Neuronal stem cell (in vitro differentiated cells): ENCODE data around the gene IFI35.

ENCODE experiments used
- DNase-seq: peaks from one replicate; pipeline ENCODE4 v3.0.0-alpha.2; 2013; ENCODE audit warnings: low spot score
- H2AFZ ChIP-seq: one replicate; pipeline ENCODE4 v1.6.1; 2013; ENCODE audit warnings: mild to moderate bottlenecking, low read length, inconsistent platforms
- H2AK5ac ChIP-seq: 2 replicates; pipeline ENCODE4 v1.6.1; 2013; ENCODE audit warnings: low read depth, mild to moderate bottlenecking, inconsistent platforms, low read length, moderate library complexity, mixed read lengths
- H2BK120ac ChIP-seq: 2 replicates; pipeline ENCODE4 v1.6.1; 2013; ENCODE audit warnings: low read depth, mild to moderate bottlenecking, inconsistent platforms, low read length, moderate library complexity, mixed read lengths
- H2BK12ac ChIP-seq: one replicate; pipeline ENCODE4 v1.6.1; 2013; ENCODE audit warnings: low read length, inconsistent platforms
- H2BK15ac ChIP-seq: 2 replicates; pipeline ENCODE4 v1.6.1; 2013; ENCODE audit warnings: mild to moderate bottlenecking, low read length, inconsistent platforms, mixed read lengths
- H2BK5ac ChIP-seq: one replicate; pipeline ENCODE4 v1.6.1; 2013; ENCODE audit warnings: inconsistent platforms, mild to moderate bottlenecking, low read length, moderate library complexity
- H3K14ac ChIP-seq: one replicate; pipeline ENCODE4 v1.6.1; 2013; ENCODE audit warnings: low read length, inconsistent platforms
- H3K18ac ChIP-seq: 2 replicates; pipeline ENCODE4 v1.6.1; 2013; ENCODE audit warnings: low read length, inconsistent platforms
- H3K23ac ChIP-seq: 2 replicates; pipeline ENCODE4 v1.6.1; 2013; ENCODE audit warnings: low read depth, mild to moderate bottlenecking, mixed read lengths, low read length, inconsistent platforms; ENCODE audit not compliant: poor library complexity
- H3K27ac ChIP-seq: replicated peaks from 3 replicates; pipeline ENCODE4 v1.5.1; 2013; ENCODE audit warnings: low read length, inconsistent platforms
- H3K27me3 ChIP-seq, 3 experiments: 2 replicates each; pipeline ENCODE4 v1.6.1; 2013; ENCODE audit warnings: low read length in 3 of 3, mild to moderate bottlenecking in 2 of 3, inconsistent platforms in 1 of 3, low read depth in 1 of 3, mixed read lengths in 1 of 3, moderate library complexity in 1 of 3; ENCODE audit not compliant: control insufficient read depth in 3 of 3, insufficient read depth in 3 of 3
- H3K36me3 ChIP-seq, 2 donors: replicated peaks in 1 of 2; 2 replicates each; pipeline ENCODE4 v1.6.1; 2013; ENCODE audit warnings: low read length in 2 of 2; ENCODE audit not compliant: control insufficient read depth in 2 of 2, insufficient read depth in 2 of 2
- H3K4ac ChIP-seq: 2 replicates; pipeline ENCODE4 v1.6.1; 2013; ENCODE audit warnings: inconsistent platforms, mild to moderate bottlenecking, low read length, moderate library complexity
- H3K4me1 ChIP-seq, 2 donors: 1 replicate in 1 of 2; 2 replicates in 1 of 2; pipeline ENCODE4 v1.6.1; 2013; ENCODE audit warnings: low read length in 2 of 2, low read depth in 1 of 2; ENCODE audit not compliant: control insufficient read depth in 2 of 2, insufficient read depth in 1 of 2
- H3K4me2 ChIP-seq: one replicate; pipeline ENCODE4 v1.6.1; 2013; ENCODE audit warnings: mild to moderate bottlenecking, low read length, inconsistent platforms; ENCODE audit not compliant: insufficient read depth, poor library complexity, severe bottlenecking
- H3K4me3 ChIP-seq, 2 donors: 2 replicates each; pipeline ENCODE4 v1.5.1; 2013; ENCODE audit warnings: low read length in 2 of 2, mild to moderate bottlenecking in 2 of 2, inconsistent platforms in 1 of 2, moderate library complexity in 1 of 2
- H3K79me1 ChIP-seq: one replicate; pipeline ENCODE4 v1.6.1; 2013; ENCODE audit warnings: low read depth, mild to moderate bottlenecking, inconsistent platforms, low read length, moderate library complexity
- H3K9ac ChIP-seq: one replicate; pipeline ENCODE4 v1.6.1; 2013; ENCODE audit warnings: mild to moderate bottlenecking, low read depth, low read length, inconsistent platforms; ENCODE audit not compliant: poor library complexity
- H3K9me3 ChIP-seq, 2 donors: replicated peaks in 1 of 2; 2 replicates each; pipeline versions ENCODE3 to v1.6.1; 2013; ENCODE audit warnings: low read length in 2 of 2, mild to moderate bottlenecking in 2 of 2, inconsistent platforms in 1 of 2, low read depth in 1 of 2, mixed read lengths in 1 of 2, moderate library complexity in 1 of 2; ENCODE audit not compliant: control insufficient read depth in 2 of 2, insufficient read depth in 1 of 2
- H4K8ac ChIP-seq: one replicate; pipeline ENCODE4 v1.6.1; 2013; ENCODE audit warnings: low read depth, mild to moderate bottlenecking, inconsistent platforms, low read length, moderate library complexity
- H4K91ac ChIP-seq: one replicate; pipeline ENCODE4 v1.6.1; 2013; ENCODE audit warnings: low read length, low read depth, mild to moderate bottlenecking, inconsistent platforms; ENCODE audit not compliant: poor library complexity
- WGBS, 2 donors: extraction: QIAGEN DNeasy Blood & Tissue Kit; methylation state at CpG; one replicate each; pipeline ENCODE4 v1.1.7; 2013; ENCODE audit warnings: missing lambda C conversion rate in 2 of 2, mixed read lengths in 1 of 2; ENCODE audit not compliant: insufficient read length in 2 of 2, insufficient replicate concordance in 1 of 2; ENCODE audit errors: extremely low coverage in 2 of 2; 5-methylcytosine and 5-hydroxymethylcytosine counted together

The IFI35 gene

DNA sequence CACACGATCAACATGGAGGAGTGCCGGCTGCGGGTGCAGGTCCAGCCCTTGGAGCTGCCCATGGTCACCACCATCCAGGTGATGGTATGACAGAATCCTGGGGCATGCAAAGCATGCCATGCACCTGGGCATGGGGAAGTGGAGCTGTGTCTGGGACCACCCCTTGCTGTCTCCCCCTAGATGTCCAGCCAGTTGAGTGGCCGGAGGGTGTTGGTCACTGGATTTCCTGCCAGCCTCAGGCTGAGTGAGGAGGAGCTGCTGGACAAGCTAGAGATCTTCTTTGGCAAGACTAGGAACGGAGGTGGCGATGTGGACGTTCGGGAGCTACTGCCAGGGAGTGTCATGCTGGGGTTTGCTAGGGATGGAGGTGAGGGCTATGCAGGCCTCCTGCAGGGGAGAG is 6.7 kb downstream of the IFI35 start:
- DNase-seq: no peak
- Histone ChIP-seq H2BK12ac (no peak overlapping the region), H3K18ac (peak overlapping the region; percentile 13), H3K23ac (no peak overlapping the region), H3K36me3 (peaks cover 12 to 21% of the 10 kb centered on the region in 2 donors), H3K79me1 (peaks cover 5% of the 10 kb centered on the region), H3K27ac (no peak overlapping the region), H3K4me3 (no peak overlapping the region), H2AK5ac (no peak overlapping the region), H3K4me1 (peaks cover 12 to 26% of the 10 kb centered on the region in 2 donors), H2BK5ac (no peak overlapping the region), H4K91ac (no peak overlapping the region), H3K27me3 (no peaks in the 10 kb centered on the region), H3K14ac (no peak overlapping the region), H2AFZ (no peak overlapping the region), H3K4ac (no peak overlapping the region), H3K9ac (peak overlapping the region; percentile 37), H2BK120ac (no peak overlapping the region), H3K4me2 (no peak overlapping the region), H3K9me3 (no peaks in the 10 kb centered on the region), H2BK15ac (no peak overlapping the region), H4K8ac (no peak overlapping the region)
- WGBS, 2 donors: no CpG with 5 or more reads among the region's 8 CpGs

DNA sequence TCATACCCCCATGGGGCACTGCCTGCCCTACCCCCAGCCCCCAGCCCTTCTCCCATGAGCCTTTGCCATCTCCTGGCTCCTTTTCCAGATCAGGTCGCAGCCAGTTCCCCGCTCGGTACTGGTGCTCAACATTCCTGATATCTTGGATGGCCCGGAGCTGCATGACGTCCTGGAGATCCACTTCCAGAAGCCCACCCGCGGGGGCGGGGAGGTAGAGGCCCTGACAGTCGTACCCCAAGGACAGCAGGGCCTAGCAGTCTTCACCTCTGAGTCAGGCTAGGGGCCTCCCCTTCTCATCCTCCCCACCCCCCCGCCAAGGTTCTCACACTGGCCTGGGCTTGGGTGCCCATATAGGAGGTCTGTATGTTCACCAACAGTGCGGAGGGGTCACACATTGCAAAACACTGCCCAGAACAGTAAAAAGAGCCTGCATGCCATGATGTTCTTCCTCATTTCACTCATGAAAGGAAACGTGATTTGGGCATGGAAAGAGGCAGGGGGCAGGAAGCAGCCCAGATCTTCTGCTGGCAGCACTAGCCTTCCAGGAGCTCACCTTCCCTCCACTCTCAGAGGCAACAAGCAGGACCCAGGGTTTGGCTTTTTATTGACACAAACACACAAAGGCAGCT is 7.5 kb downstream of the IFI35 start:
- no peak overlapping the region for H2AK5ac ChIP-seq
- no peaks in the 10 kb centered on the region for H3K27me3 ChIP-seq
- no peak overlapping the region for H2BK120ac ChIP-seq
- no peak overlapping the region for H3K18ac ChIP-seq
- H3K4me1 ChIP-seq: peaks cover 16 to 35% of the 10 kb centered on the region in 2 donors
- H3K27ac ChIP-seq: no peak overlapping the region
- peak overlapping the region; percentile 34 for H3K9ac ChIP-seq
- H3K9me3 ChIP-seq: no peaks in the 10 kb centered on the region
- no peak overlapping the region for H3K14ac ChIP-seq
- H2AFZ ChIP-seq: no peak overlapping the region
- H4K91ac ChIP-seq: no peak overlapping the region
- H3K4me2 ChIP-seq: no peak overlapping the region
- no peak for DNase-seq
- no CpG with 5 or more reads among the region's 12 CpGs for WGBS, 2 donors
- H3K23ac ChIP-seq: peak overlapping the region; percentile 34
- H2BK15ac ChIP-seq: no peak overlapping the region
- H4K8ac ChIP-seq: no peak overlapping the region
- H3K4me3 ChIP-seq: no peak overlapping the region
- no peak overlapping the region for H2BK5ac ChIP-seq
- peaks cover 5% of the 10 kb centered on the region for H3K79me1 ChIP-seq
- no peak overlapping the region for H2BK12ac ChIP-seq
- H3K36me3 ChIP-seq: peaks cover 12 to 21% of the 10 kb centered on the region in 2 donors
- H3K4ac ChIP-seq: no peak overlapping the region

DNA sequence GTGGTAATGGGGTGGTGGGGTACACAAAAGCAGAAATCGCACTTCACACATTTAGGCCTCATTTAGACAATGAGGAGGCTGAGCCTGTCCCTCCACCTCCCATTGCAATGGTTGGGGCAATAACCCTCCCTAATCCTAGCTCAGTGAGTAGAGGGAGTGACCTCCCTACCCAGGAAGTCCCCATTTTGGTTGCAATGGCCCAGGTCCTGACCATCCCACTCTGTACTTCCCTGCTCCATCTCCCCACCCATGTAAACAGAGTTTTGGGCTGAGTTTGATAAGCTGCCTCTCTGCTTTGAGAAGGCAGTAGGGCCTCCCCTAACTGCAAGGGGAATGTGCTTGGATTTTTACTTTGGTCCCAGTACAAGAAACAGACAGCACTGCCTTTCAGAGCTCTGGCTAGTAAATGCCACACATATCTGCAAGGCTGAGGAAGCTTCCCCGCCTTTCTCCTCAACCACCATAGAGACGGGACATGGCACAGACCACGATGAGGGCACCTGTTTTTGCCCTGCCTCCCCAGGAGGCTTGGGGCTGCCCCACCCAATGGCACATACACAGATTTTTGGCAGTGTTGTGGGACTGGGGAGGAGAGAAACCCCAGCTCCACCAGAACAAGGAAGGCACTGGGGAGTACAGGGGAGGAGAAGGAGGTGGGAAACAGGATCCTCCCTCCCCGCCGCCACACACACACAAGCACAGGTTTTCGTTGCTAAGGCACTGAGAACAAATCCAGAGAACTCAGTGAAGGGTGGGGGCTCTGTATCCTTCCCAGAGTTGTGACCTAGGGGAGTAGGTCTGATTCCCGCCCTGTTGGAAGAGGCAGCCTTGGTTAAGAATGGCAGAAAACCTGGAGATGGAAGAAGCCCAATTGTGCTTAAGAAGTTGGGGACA is 8.3 kb downstream of the IFI35 start:
- peaks cover 9% of the 10 kb centered on the region for H3K79me1 ChIP-seq
- H3K4me2 ChIP-seq: no peak overlapping the region
- H2BK5ac ChIP-seq: no peak overlapping the region
- no peak overlapping the region for H3K4ac ChIP-seq
- no peaks in the 10 kb centered on the region for H3K9me3 ChIP-seq
- H3K27ac ChIP-seq: no peak overlapping the region
- no peak overlapping the region for H4K91ac ChIP-seq
- no CpG with 5 or more reads among the region's 8 CpGs for WGBS, 2 donors
- H3K27me3 ChIP-seq: no peaks in the 10 kb centered on the region
- no peak overlapping the region for H3K23ac ChIP-seq
- no peak overlapping the region for H2BK15ac ChIP-seq
- H3K14ac ChIP-seq: no peak overlapping the region
- H3K4me3 ChIP-seq: peak overlapping the region in 1 of 2 donors; percentile 4
- DNase-seq: no peak
- no peak overlapping the region for H2BK120ac ChIP-seq
- no peak overlapping the region for H4K8ac ChIP-seq
- H3K9ac ChIP-seq: peak overlapping the region; percentile 17
- H2AK5ac ChIP-seq: no peak overlapping the region
- no peak overlapping the region for H2BK12ac ChIP-seq
- peak overlapping the region; percentile 6 for H2AFZ ChIP-seq
- peaks cover 20 to 42% of the 10 kb centered on the region in 2 donors for H3K4me1 ChIP-seq
- peaks cover 12 to 21% of the 10 kb centered on the region in 2 donors for H3K36me3 ChIP-seq
- no peak overlapping the region for H3K18ac ChIP-seq

DNA sequence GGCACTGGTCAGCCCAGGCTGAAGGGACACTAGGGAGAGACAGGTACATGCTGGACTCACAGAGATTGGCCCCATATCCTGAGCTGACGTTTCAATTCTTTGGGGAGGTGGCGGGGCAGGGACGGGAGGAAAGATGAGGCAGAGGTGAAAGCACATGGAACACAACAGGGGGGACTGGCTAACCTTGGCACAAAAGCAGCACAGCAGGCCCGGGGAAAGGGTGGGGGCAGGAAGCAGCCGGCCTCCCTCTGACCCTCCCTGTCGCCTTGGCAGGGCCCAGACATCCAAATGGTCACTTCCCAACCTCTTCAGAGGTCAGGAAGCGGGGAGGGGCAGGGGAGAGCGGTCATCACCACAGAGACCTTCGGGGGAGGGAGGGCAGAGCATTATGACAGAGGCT is 9.0 kb downstream of the IFI35 start:
- no peak for DNase-seq
- no peak overlapping the region for H4K8ac ChIP-seq
- no peak overlapping the region for H3K4ac ChIP-seq
- no peak overlapping the region for H3K4me3 ChIP-seq
- H4K91ac ChIP-seq: no peak overlapping the region
- H3K9me3 ChIP-seq: no peaks in the 10 kb centered on the region
- H3K27ac ChIP-seq: no peak overlapping the region
- H2BK5ac ChIP-seq: no peak overlapping the region
- peak overlapping the region; percentile 6 for H2AFZ ChIP-seq
- peaks cover 12 to 21% of the 10 kb centered on the region in 2 donors for H3K36me3 ChIP-seq
- no peak overlapping the region for H2AK5ac ChIP-seq
- H3K23ac ChIP-seq: no peak overlapping the region
- H3K27me3 ChIP-seq: no peaks in the 10 kb centered on the region
- H3K79me1 ChIP-seq: peaks cover 10% of the 10 kb centered on the region
- no peak overlapping the region for H3K18ac ChIP-seq
- no peak overlapping the region for H3K4me2 ChIP-seq
- no peak overlapping the region for H2BK120ac ChIP-seq
- WGBS, 2 donors: no CpG with 5 or more reads among the region's 9 CpGs
- peaks cover 20 to 48% of the 10 kb centered on the region in 2 donors for H3K4me1 ChIP-seq
- H3K14ac ChIP-seq: no peak overlapping the region
- H2BK12ac ChIP-seq: no peak overlapping the region
- no peak overlapping the region for H3K9ac ChIP-seq
- H2BK15ac ChIP-seq: no peak overlapping the region
